Mucosa of descending colon (tissue), 3 donors: ENCODE measurements around the gene ITFG2. TPM values are rescaled to one million over a fixed set of nuclear protein-coding genes. Genes with fewer than 3 reads are reported as not detected.
A peak's percentile ranks its signal among the peaks of the same experiment; 100 is the strongest.

Source experiments
- ATAC-seq: fragments of 200-7000 bp; cut with Tn5 transposase; one replicate; pipeline ENCODE4 v1.9.1; 2020; ENCODE audit warnings: mild to moderate bottlenecking, moderate library complexity
- DNase-seq, 3 donors: peaks; one replicate each; pipeline ENCODE4 v3.0.0-alpha.2; 2020
- H3K36me3 ChIP-seq: fragments of 200-600 bp; one replicate; pipeline ENCODE4 v1.8.0; 2021; ENCODE audit warnings: low read depth, mild to moderate bottlenecking
- H3K4me1 ChIP-seq: fragments of 200-600 bp; one replicate; pipeline ENCODE4 v1.8.0; 2021; ENCODE audit warnings: low read depth, mild to moderate bottlenecking
- H3K4me3 ChIP-seq: fragments of 200-600 bp; one replicate; pipeline ENCODE4 v1.8.0; 2021; ENCODE audit warnings: mild to moderate bottlenecking
- H3K9me3 ChIP-seq: fragments of 200-600 bp; one replicate; pipeline ENCODE4 v1.8.0; 2021; ENCODE audit warnings: mild to moderate bottlenecking
- CTCF ChIP-seq: fragments of 200-600 bp; IDR thresholded peaks from one replicate; pipeline ENCODE4 v1.8.0; 2022; ENCODE audit warnings: antibody characterized with exemption, mild to moderate bottlenecking
- intact Hi-C, 2 donors: fragments of 100-400 bp; cut with DNase I in 1 of 2; cut with micrococcal nuclease in 1 of 2; formaldehyde crosslinking; loops; one replicate each; pipeline versions ENCODE4 v1.11.0 to v1.11.1; 2022; cut with DNase I, micrococcal nuclease
- total RNA-seq, 3 donors: library from RNA; stranded (reverse); fragmentation: NEBNext Ultra II Directional in 2 of 3; extraction: Animal tissue kit (Norgen Biotek cat#: 25700) in 2 of 3; gene quantifications; one replicate each; pipeline versions ENCODE4 v1.2.1 to v1.2.4, GENCODE V29; 2021 to 2023
- donor health status: DM: no; HTN: no; CAD: no; lungs with moderate emphysema.
- donor health status: DM: no; HTN: no; CAD: no.
- donor health status: DM: no; HTN: yes; CAD: no.

ITFG2 gene
- total RNA-seq, 3 donors from 2014 or later = 37.9 to 55.4 (median 38.0) TPM

- Histone ChIP-seq H3K4me3 (no peak overlapping the region), H3K9me3 (no peaks in the 10 kb centered on the region), H3K4me1 (no peaks in the 10 kb centered on the region), H3K36me3 (no peaks in the 10 kb centered on the region)
- DNase-seq = no peak
- intact Hi-C loops = no loop called here
- no peak for TF ChIP-seq CTCF
- no peak for ATAC-seq
Observed at GRCh38 chr12:2844786-2845185, 32.3 kb downstream of the ITFG2 start.

GRCh38 chr12:2845280-2845679, 32.8 kb downstream of the ITFG2 start:
- DNase-seq = no peak
- H3K4me1 ChIP-seq = peaks cover 3% of the 10 kb centered on the region
- no peak for ATAC-seq

GRCh38 chr12:2851931-2852330, 39.5 kb downstream of the ITFG2 start:
- no peaks in the 10 kb centered on the region for H3K9me3 ChIP-seq
- TF ChIP-seq CTCF = no peak
- H3K4me3 ChIP-seq = no peak overlapping the region
- DNase-seq = no peak
- H3K36me3 ChIP-seq = no peaks in the 10 kb centered on the region
- intact Hi-C loops = no loop called here
- peaks cover 21% of the 10 kb centered on the region for H3K4me1 ChIP-seq
- no peak for ATAC-seq

More at GRCh38 chr12:2845280-2845679, 32.8 kb downstream of the ITFG2 start:
- intact Hi-C loops = no loop called here
- no peaks in the 10 kb centered on the region for H3K36me3 ChIP-seq
- H3K9me3 ChIP-seq = no peaks in the 10 kb centered on the region
- no peak for TF ChIP-seq CTCF
- no peak overlapping the region for H3K4me3 ChIP-seq

- peak; percentile 66 for ATAC-seq
- peak; percentile 57 for TF ChIP-seq CTCF
- intact Hi-C loops = no loop called here
Observed at GRCh38 chr12:2853626-2854025, 41.2 kb downstream of the ITFG2 start.

GRCh38 chr12:2854669-2855453, 42.4 kb downstream of the ITFG2 start:
- peak; percentile 97 for ATAC-seq
- DNase-seq = peak; percentile 88 to 90 (median 89)
- H3K36me3 ChIP-seq = no peaks in the 10 kb centered on the region
- intact Hi-C loops = loop anchor here in 1 of 2 donors (5.0 kb wide), 1 partner anchor 187 kb away; no protein-coding TSS in a partner anchor
- H3K4me3 ChIP-seq = no peak overlapping the region
- no peak for TF ChIP-seq CTCF
- no peaks in the 10 kb centered on the region for H3K9me3 ChIP-seq
- peaks cover 21% of the 10 kb centered on the region for H3K4me1 ChIP-seq

More at GRCh38 chr12:2853626-2854025, 41.2 kb downstream of the ITFG2 start:
- Histone ChIP-seq H3K4me1 (peaks cover 21% of the 10 kb centered on the region), H3K9me3 (no peaks in the 10 kb centered on the region), H3K4me3 (no peak overlapping the region), H3K36me3 (no peaks in the 10 kb centered on the region)
- DNase-seq = peak; percentile 72 to 84 (median 80)
